AG20443 (cell line): ENCODE measurements around the gene CCR6.
A peak's percentile ranks its signal among the peaks of the same experiment; 100 is the strongest.

Source experiments
- DNase-seq: peaks from one replicate; pipeline ENCODE4 v3.0.0; 2012; ENCODE audit warnings: low spot score, mixed read lengths

Gene CCR6

GRCh38 chr6:167120583-167120903 lies 2.4 kb upstream of the CCR6 start:
- no peak for DNase-seq

- no peak for DNase-seq
Measured at GRCh38 chr6:167121335-167121841, 1.5 kb upstream of the CCR6 start.

- no peak for DNase-seq
Measured at GRCh38 chr6:167122041-167122826, 662 bp upstream of the CCR6 start.

GRCh38 chr6:167124753-167125152 lies 1.9 kb downstream of the CCR6 start:
- DNase-seq = no peak

- no peak for DNase-seq
Measured at GRCh38 chr6:167125410-167125809, 2.5 kb downstream of the CCR6 start.

GRCh38 chr6:167125855-167126349 lies 3.0 kb downstream of the CCR6 start:
- no peak for DNase-seq

GRCh38 chr6:167127785-167128531 lies 5.1 kb downstream of the CCR6 start:
- DNase-seq = no peak

- no peak for DNase-seq
Measured at GRCh38 chr6:167129159-167129558, 6.3 kb downstream of the CCR6 start.

- DNase-seq = no peak
Measured at GRCh38 chr6:167129562-167129961, 6.7 kb downstream of the CCR6 start.

GRCh38 chr6:167130008-167130677 lies 7.2 kb downstream of the CCR6 start:
- no peak for DNase-seq

GRCh38 chr6:167130712-167131684 lies 8.1 kb downstream of the CCR6 start:
- no peak for DNase-seq

- no peak for DNase-seq
Measured at GRCh38 chr6:167134448-167135328, 11.8 kb downstream of the CCR6 start.

- no peak for DNase-seq
Measured at GRCh38 chr6:167136376-167136775, 13.5 kb downstream of the CCR6 start.

GRCh38 chr6:167137081-167137480 lies 14.2 kb downstream of the CCR6 start:
- no peak for DNase-seq

- DNase-seq = no peak
Measured at GRCh38 chr6:167137881-167138280, 15.0 kb downstream of the CCR6 start.

- no peak for DNase-seq
Measured at GRCh38 chr6:167139761-167140160, 16.9 kb downstream of the CCR6 start.

- no peak for DNase-seq
Measured at GRCh38 chr6:167140589-167141474, 17.9 kb downstream of the CCR6 start.

- DNase-seq = peak; percentile 38
Measured at GRCh38 chr6:167141667-167142432, 19.0 kb downstream of the CCR6 start.

- DNase-seq = no peak
Measured at GRCh38 chr6:167142433-167142761, 19.5 kb downstream of the CCR6 start.
